Caco-2 (cell line): ENCODE data around the gene FAM237A. TPM values are rescaled to one million over a fixed set of nuclear protein-coding genes. Genes with fewer than 3 reads are reported as not detected.

Source experiments
- BruUV-seq: library from RNA; stranded (reverse); fragments of 400-500 nt; replicated peaks from 2 replicates; lab custom pipeline; 2021; lab: Mats Ljungman, UMichigan
- CTCF ChIA-PET: fragments of 300-600 bp; sonication (Branson Sonifier 250); formaldehyde crosslinking; loops from one replicate; lab custom pipeline; 2022; ENCODE audit warnings: antibody characterized with exemption; lab: Charles Lee
- POLR2A ChIA-PET: fragments of 300-600 bp; sonication (Branson Sonifier 250); formaldehyde crosslinking; loops from one replicate; lab custom pipeline; 2022; ENCODE audit warnings: antibody characterized with exemption; lab: Charles Lee
- DNase-seq, 2 experiments: peaks; one replicate each; pipeline versions ENCODE4 v3.0.0 to v3.0.0-alpha.2; 2020 to 2022
- H3K27me3 ChIP-seq: replicated peaks from 2 replicates; pipeline ENCODE4 v1.6.0; 2011; ENCODE audit warnings: low read length; ENCODE audit not compliant: control insufficient read depth, insufficient read depth
- H3K36me3 ChIP-seq: 2 replicates; pipeline ENCODE4 v1.5.1; 2011; ENCODE audit warnings: low read length; ENCODE audit not compliant: control insufficient read depth, insufficient read depth
- H3K4me1 ChIP-seq: fragments of 250-450 bp; sonication (Bioruptor Pico); 2 replicates; pipeline ENCODE4 v1.5.1; 2020; ENCODE audit warnings: mild to moderate bottlenecking
- H3K4me3 ChIP-seq: 2 replicates; pipeline ENCODE4 v1.5.1; 2011; ENCODE audit warnings: low read depth, mild to moderate bottlenecking, control low read depth, low read length
- H3K9me3 ChIP-seq: fragments of 250-450 bp; sonication (Bioruptor Pico); 2 replicates; pipeline ENCODE4 v1.5.1; 2020; ENCODE audit warnings: mild to moderate bottlenecking, moderate library complexity
- H3K27ac Mint-ChIP-seq: one replicate; pipeline ENCODE4 v1.8.0; 2022; ENCODE audit warnings: mixed read lengths; ENCODE audit not compliant: unreplicated experiment
- H3K27me3 Mint-ChIP-seq: one replicate; pipeline ENCODE4 v1.8.0; 2022; ENCODE audit warnings: mixed read lengths; ENCODE audit not compliant: insufficient read depth, unreplicated experiment
- H3K36me3 Mint-ChIP-seq: one replicate; pipeline ENCODE4 v1.8.0; 2022; ENCODE audit warnings: mild to moderate bottlenecking, mixed read lengths; ENCODE audit not compliant: insufficient read depth, unreplicated experiment
- H3K4me1 Mint-ChIP-seq: one replicate; pipeline ENCODE4 v1.8.0; 2022; ENCODE audit warnings: low read depth, mixed read lengths; ENCODE audit not compliant: unreplicated experiment
- H3K4me3 Mint-ChIP-seq: one replicate; pipeline ENCODE4 v1.8.0; 2022; ENCODE audit warnings: mild to moderate bottlenecking, moderate library complexity, mixed read lengths; ENCODE audit not compliant: unreplicated experiment
- H3K9me3 Mint-ChIP-seq: one replicate; pipeline ENCODE4 v1.8.0; 2022; ENCODE audit warnings: mixed read lengths; ENCODE audit not compliant: unreplicated experiment
- CTCF ChIP-seq, 2 experiments: fragments of 200-600 bp in 1 of 2; IDR thresholded peaks; 1 replicate in 1 of 2; 2 replicates in 1 of 2; pipeline versions ENCODE4 v1.5.1 to v1.8.0; 2011 to 2022; ENCODE audit warnings: antibody characterized with exemption in 1 of 2, control low read depth in 1 of 2, inconsistent platforms in 1 of 2, low read depth in 1 of 2, low read length in 1 of 2, mild to moderate bottlenecking in 1 of 2, moderate library complexity in 1 of 2; ENCODE audit not compliant: insufficient read depth in 1 of 2, severe bottlenecking in 1 of 2, unreplicated experiment in 1 of 2
- intact Hi-C: fragments of 100-400 bp; cut with micrococcal nuclease; formaldehyde crosslinking; loops from one replicate; pipeline ENCODE4 v1.10.0; 2022; ENCODE audit not compliant: unreplicated experiment
- total RNA-seq: library from RNA; stranded (reverse); gene quantifications from 2 replicates; pipeline ENCODE4 v1.2.3, GENCODE V29; 2022

Gene FAM237A
- total RNA-seq, 1 experiment from 2014 or later: not detected

- H3K27me3 Mint-ChIP-seq: no peaks in the 10 kb centered on the region
- peak overlapping the region; percentile 54 for H3K27ac Mint-ChIP-seq
- no peaks in the 10 kb centered on the region for H3K27me3 ChIP-seq
- H3K36me3 ChIP-seq: no peaks in the 10 kb centered on the region
- H3K9me3 ChIP-seq: no peaks in the 10 kb centered on the region
- no peak for TF ChIP-seq CTCF (IDR thresholded peaks at IDR 0.05; ENCODE audit: insufficient read depth in 1 of 2, low read depth in 1 of 2, low read length in 1 of 2, severe bottlenecking in 1 of 2, unreplicated experiment in 1 of 2)
- no TSS peak for BruUV-seq
- H3K4me1 ChIP-seq: 0 out of 2 replicates have a peak, but pooled peaks cover 9% of the 10 kb centered on the region
- H3K9me3 Mint-ChIP-seq: no peaks in the 10 kb centered on the region
- intact Hi-C loops: no loop called here
- no peaks in the 10 kb centered on the region for H3K36me3 Mint-ChIP-seq
- POLR2A ChIA-PET: no interaction called here
- H3K4me1 Mint-ChIP-seq: peaks cover 9% of the 10 kb centered on the region
- CTCF ChIA-PET: no interaction called here
- H3K4me3 Mint-ChIP-seq: no peak overlapping the region
- H3K4me3 ChIP-seq: no peak overlapping the region
- DNase-seq: no peak
These were observed 27.5 kb upstream of the FAM237A start for GRCh38 chr2:206614811-206615210.

DNA sequence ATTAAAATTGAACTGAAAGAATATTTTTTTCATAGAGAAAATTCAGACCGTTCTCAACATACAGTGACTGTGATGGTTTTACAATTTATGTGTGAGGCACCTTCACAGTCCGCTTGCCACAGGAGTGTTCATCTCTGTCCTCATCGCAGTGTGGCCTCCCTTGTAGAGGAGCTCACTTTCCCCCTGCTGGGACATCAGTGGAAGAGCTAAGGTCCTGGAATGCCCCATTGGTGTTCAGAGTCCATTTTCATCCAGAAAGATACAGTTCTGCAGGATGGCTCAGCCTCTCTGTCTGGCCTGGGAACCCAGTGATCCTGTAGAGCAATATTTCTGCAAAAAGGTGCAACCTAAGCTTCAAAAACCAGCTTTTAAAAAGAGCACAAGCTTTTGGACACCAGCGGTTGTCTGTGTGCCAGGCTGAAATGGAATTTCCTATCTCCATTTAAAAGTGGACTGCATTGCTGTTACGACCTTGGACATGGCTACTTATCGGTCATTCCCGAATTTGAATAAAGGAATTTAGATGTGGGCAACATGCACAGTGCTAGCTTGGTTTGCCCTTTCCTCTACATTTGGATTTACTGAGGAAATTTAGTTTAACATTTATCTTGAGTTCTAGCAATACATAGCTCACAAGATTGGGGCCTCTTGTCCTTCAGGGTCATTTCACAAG is 26.7 kb upstream of the FAM237A start:
- no peak for TF ChIP-seq CTCF (IDR thresholded peaks at IDR 0.05; ENCODE audit: insufficient read depth in 1 of 2, low read depth in 1 of 2, low read length in 1 of 2, severe bottlenecking in 1 of 2, unreplicated experiment in 1 of 2)
- Mint-ChIP-seq H3K36me3 (no peaks in the 10 kb centered on the region), H3K4me3 (no peak overlapping the region), H3K9me3 (no peaks in the 10 kb centered on the region), H3K27me3 (no peaks in the 10 kb centered on the region), H3K27ac (peak overlapping the region; percentile 54), H3K4me1 (peaks cover 9% of the 10 kb centered on the region)
- Histone ChIP-seq H3K4me1 (0 out of 2 replicates have a peak, but pooled peaks cover 9% of the 10 kb centered on the region), H3K36me3 (no peaks in the 10 kb centered on the region), H3K9me3 (no peaks in the 10 kb centered on the region), H3K4me3 (no peak overlapping the region), H3K27me3 (no peaks in the 10 kb centered on the region)
- CTCF ChIA-PET: interaction anchor here (1.1 kb wide), 1 partner anchor 223 kb away, joined by 5 read pairs; no protein-coding TSS in a partner anchor
- DNase-seq: peak in 1 of 2 experiments; percentile 9
- intact Hi-C loops: no loop called here
- no TSS peak for BruUV-seq
- POLR2A ChIA-PET: no interaction called here

DNA sequence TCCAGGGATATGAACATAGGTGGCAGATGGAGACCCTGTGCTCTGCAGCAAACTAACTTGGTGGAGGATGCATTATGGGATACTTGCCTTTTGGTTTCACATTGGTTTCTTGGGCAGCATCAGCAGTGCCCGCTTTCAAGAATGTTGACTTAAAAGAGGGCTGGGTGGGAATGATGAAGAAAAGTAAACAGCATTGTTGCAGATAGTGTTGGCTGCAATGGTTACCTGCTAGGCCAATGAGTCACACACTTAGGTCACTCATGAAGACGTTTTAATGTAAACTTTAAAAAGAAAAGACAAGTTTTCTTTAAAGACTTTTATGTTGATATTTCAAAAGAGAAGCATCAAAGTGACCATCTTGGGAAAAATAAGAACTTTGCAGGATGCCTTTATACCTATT is 26.1 kb upstream of the FAM237A start:
- no peaks in the 10 kb centered on the region for H3K36me3 Mint-ChIP-seq
- Histone ChIP-seq H3K4me3 (no peak overlapping the region), H3K9me3 (no peaks in the 10 kb centered on the region), H3K27me3 (no peaks in the 10 kb centered on the region), H3K36me3 (no peaks in the 10 kb centered on the region), H3K4me1 (0 out of 2 replicates have a peak, but pooled peaks cover 9% of the 10 kb centered on the region)
- H3K4me1 Mint-ChIP-seq: peaks cover 9% of the 10 kb centered on the region
- POLR2A ChIA-PET: no interaction called here
- no peak for DNase-seq
- CTCF ChIA-PET: interaction anchor here (1.1 kb wide), 1 partner anchor 224 kb away, joined by 5 read pairs; no protein-coding TSS in a partner anchor
- no peaks in the 10 kb centered on the region for H3K27me3 Mint-ChIP-seq
- no TSS peak for BruUV-seq
- TF ChIP-seq CTCF (IDR thresholded peaks at IDR 0.05; ENCODE audit: insufficient read depth in 1 of 2, low read depth in 1 of 2, low read length in 1 of 2, severe bottlenecking in 1 of 2, unreplicated experiment in 1 of 2): no peak
- H3K9me3 Mint-ChIP-seq: no peaks in the 10 kb centered on the region
- no peak overlapping the region for H3K27ac Mint-ChIP-seq
- intact Hi-C loops: no loop called here
- H3K4me3 Mint-ChIP-seq: no peak overlapping the region
